OCI-LY1 (cell line): ENCODE measurements around the gene LRP10.

ENCODE experiments used
- CTCF ChIP-seq: fragments of 200-600 bp; sonication (generic), shearing (Covaris generic); IDR thresholded peaks from 2 replicates; pipeline ENCODE4 v1.5.1; 2017; ENCODE audit warnings: mild to moderate bottlenecking, antibody characterized with exemption, low read length, moderate library complexity, mixed read lengths
- EZH2 ChIP-seq: fragments of 200-600 bp; sonication (generic), shearing (Covaris generic); IDR thresholded peaks from 2 replicates; pipeline ENCODE4 v1.8.0; 2017; ENCODE audit warnings: borderline replicate concordance, mixed run types, mild to moderate bottlenecking, antibody characterized with exemption, low read length, moderate library complexity, mixed read lengths

- TF ChIP-seq CTCF, result no peak
- TF ChIP-seq EZH2, result no peak
Measured at GRCh38 chr14:22841311-22841710, 30.2 kb upstream of the LRP10 start.
